K562 (cell line): ENCODE measurements around the gene ECI1. TPM values are rescaled to one million over a fixed set of nuclear protein-coding genes. Genes with fewer than 3 reads are reported as not detected.
A peak's percentile ranks its signal among the peaks of the same experiment; 100 is the strongest.

ENCODE experiments used
- ARID3B ChIP-seq: fragments of 250-450 bp; sonication (Bioruptor Pico); IDR thresholded peaks from 2 replicates; pipeline ENCODE4 v1.4.0; 2020; ENCODE audit warnings: borderline replicate concordance
- ATF3 ChIP-seq, 2 experiments: fragments of 450-650 bp in 1 of 2; sonication (generic) in 1 of 2; formaldehyde crosslinking in 1 of 2; IDR thresholded peaks in 1 of 2; conservative IDR thresholded peaks in 1 of 2; 2 replicates each; pipeline versions ENCODE4 v1.6.1 to v1.8.1; 2016 to 2023; ENCODE audit warnings: mild to moderate bottlenecking in 2 of 2, moderate library complexity in 2 of 2, inconsistent platforms in 1 of 2, missing genetic modification reagents in 1 of 2
- BRCA1 ChIP-seq, 2 experiments: fragments of 450-650 bp in 1 of 2; sonication (generic) in 1 of 2; formaldehyde crosslinking in 1 of 2; IDR thresholded peaks; 2 replicates each; pipeline versions ENCODE4 v1.5.0 to v1.6.1; 2017 to 2020; ENCODE audit warnings: mild to moderate bottlenecking in 1 of 2, missing genetic modification reagents in 1 of 2
- CEBPG ChIP-seq, 3 experiments: fragments of 200-800 bp in 1 of 3; sonication (Bioruptor generic) in 1 of 3; sonication (generic) in 1 of 3; formaldehyde crosslinking in 1 of 3; IDR thresholded peaks in 2 of 3; conservative IDR thresholded peaks in 1 of 3; 2 replicates each; pipeline versions ENCODE4 v1.6.1 to v1.8.0; 2016 to 2022; ENCODE audit warnings: missing compliant biosample characterization in 2 of 3, missing genetic modification characterization in 2 of 3, mild to moderate bottlenecking in 1 of 3, missing genetic modification reagents in 1 of 3
- CHD2 ChIP-seq: IDR thresholded peaks from 2 replicates; pipeline ENCODE4 v1.6.1; 2011; ENCODE audit warnings: low read depth, low read length
- COPS2 ChIP-seq: fragments of 450-650 bp; conservative IDR thresholded peaks from 2 replicates; pipeline ENCODE4 v1.6.1; 2016; ENCODE audit warnings: mild to moderate bottlenecking, moderate library complexity
- CREB3L1 ChIP-seq: fragments of 450-650 bp; IDR thresholded peaks from 2 replicates; pipeline ENCODE4 v1.6.1; 2014; ENCODE audit warnings: low read depth, mild to moderate bottlenecking, moderate library complexity, borderline replicate concordance
- EP300 ChIP-seq: IDR thresholded peaks from 2 replicates; pipeline ENCODE4 v1.6.1; 2012; ENCODE audit warnings: low read length, improper control_type of control experiment
- FOXJ2 ChIP-seq: fragments of 200-800 bp; sonication (Bioruptor generic); IDR thresholded peaks from 2 replicates; pipeline ENCODE4 v1.6.1; 2016; ENCODE audit warnings: missing genetic modification characterization, missing compliant biosample characterization
- HNRNPLL ChIP-seq: fragments of 200-400 bp; formaldehyde crosslinking; IDR thresholded peaks from 2 replicates; pipeline ENCODE4 v1.6.1; 2017; ENCODE audit warnings: low read length, low read depth, mild to moderate bottlenecking; ENCODE audit not compliant: poor library complexity, severe bottlenecking
- IFI16 ChIP-seq: fragments of 250-450 bp; sonication (Bioruptor Pico); IDR thresholded peaks from 2 replicates; pipeline ENCODE4 v2.1.2; 2022; ENCODE audit warnings: mild to moderate bottlenecking, inconsistent platforms
- KDM2B ChIP-seq: fragments of 250-450 bp; sonication (Bioruptor Pico); IDR thresholded peaks from 2 replicates; pipeline ENCODE4 v1.8.0; 2021; ENCODE audit warnings: mild to moderate bottlenecking, moderate library complexity
- KDM5B ChIP-seq: fragments of 200-600 bp; sonication (generic); IDR thresholded peaks from 2 replicates; pipeline ENCODE4 v1.6.1; 2012; ENCODE audit warnings: low read depth, mild to moderate bottlenecking, moderate library complexity, low read length, control low read depth, inconsistent platforms; ENCODE audit not compliant: insufficient replicate concordance
- NONO ChIP-seq, 2 experiments: fragments of 200-400 bp in 1 of 2; fragments of 450-650 bp in 1 of 2; formaldehyde crosslinking in 1 of 2; IDR thresholded peaks; 2 replicates each; pipeline ENCODE4 v1.6.1; 2017; ENCODE audit warnings: low read depth in 2 of 2, mild to moderate bottlenecking in 2 of 2, moderate library complexity in 2 of 2, low read length in 1 of 2
- NRF1 ChIP-seq, 2 experiments: fragments of 450-650 bp; IDR thresholded peaks in 1 of 2; conservative IDR thresholded peaks in 1 of 2; 2 replicates each; pipeline ENCODE4 v1.6.1; 2014; ENCODE audit warnings: mild to moderate bottlenecking in 2 of 2
- RBBP5 ChIP-seq: fragments of 200-600 bp; sonication (generic); IDR thresholded peaks from 2 replicates; pipeline ENCODE4 v1.6.1; 2012; ENCODE audit warnings: borderline replicate concordance, mild to moderate bottlenecking, low read length, control low read depth, inconsistent platforms; ENCODE audit not compliant: insufficient read depth, poor library complexity, severe bottlenecking
- RBM39 ChIP-seq: fragments of 200-400 bp; formaldehyde crosslinking; optimal IDR thresholded peaks from 2 replicates; pipeline ENCODE3; 2018; ENCODE audit warnings: low read depth, low read length
- STAG1 ChIP-seq: sonication (generic); formaldehyde crosslinking; IDR thresholded peaks from 2 replicates; pipeline ENCODE4 v1.5.0; 2020; ENCODE audit warnings: missing genetic modification reagents, borderline replicate concordance
- TAF1 ChIP-seq: IDR thresholded peaks from 2 replicates; pipeline ENCODE4 v1.6.1; 2011; ENCODE audit warnings: mild to moderate bottlenecking, low read length, moderate library complexity; ENCODE audit not compliant: insufficient read depth, control insufficient read depth, severe bottlenecking; ENCODE audit errors: extremely low read depth
- TAF15 ChIP-seq: fragments of 200-400 bp; formaldehyde crosslinking; IDR thresholded peaks from 2 replicates; pipeline ENCODE4 v1.6.1; 2017; ENCODE audit warnings: mild to moderate bottlenecking, low read depth, low read length, moderate library complexity
- ZBTB17 ChIP-seq: fragments of 450-650 bp; formaldehyde crosslinking; IDR thresholded peaks from 2 replicates; pipeline ENCODE4 v1.4.0; 2020; ENCODE audit warnings: mild to moderate bottlenecking
- ZNF76 ChIP-seq: fragments of 250-450 bp; sonication (Bioruptor Pico); IDR thresholded peaks from 2 replicates; pipeline ENCODE4 v1.4.0; 2020; ENCODE audit warnings: mild to moderate bottlenecking, moderate library complexity, borderline replicate concordance
- polyA plus RNA-seq, 8 experiments: library from polyadenylated mRNA; depleted of rRNA in 4 of 8; stranded (reverse) in 5 of 8; unstranded in 3 of 8; fragments of >200 nt; fragmentation: Nextera tagmentation in 2 of 8; fragmentation: Illumina TruSeq in 1 of 8; extraction: Ambion mirVana in 2 of 8; extraction: Trizol in 1 of 8; gene quantifications; 2 replicates each; pipeline versions ENCODE4 v1.2.1 to v1.2.3, GENCODE V29; 2011 to 2014; ENCODE audit warnings: inconsistent platforms in 1 of 8, missing spikeins in 1 of 8
- total RNA-seq, 7 experiments: library from RNA; depleted of rRNA in 6 of 7; stranded (reverse); fragments of >200 nt in 6 of 7; fragmentation: Illumina TruSeq in 2 of 7; extraction: Trizol in 2 of 7; gene quantifications; 2 replicates each; pipeline versions ENCODE4 v1.2.1 to v1.2.3, GENCODE V29; 2011 to 2021; ENCODE audit warnings: low replicate concordance in 1 of 7

The ECI1 gene
- total and polyA plus RNA-seq, 9 of the 15 experiments (the other 6 are each of a cell fraction or from before 2014, with no cell fraction given): 4.7 to 189 (median 54.0) TPM

- TF ChIP-seq ARID3B (CRISPR knock-in tag): no peak
- no peak for TF ChIP-seq COPS2
- TF ChIP-seq HNRNPLL: peak; percentile 68
- TF ChIP-seq IFI16 (CRISPR knock-in tag): no peak
- TF ChIP-seq FOXJ2: peak; percentile 80; the same call in 1 of the 2 replicates
- TF ChIP-seq CREB3L1: peak; percentile 31; the same call in 1 of the 2 replicates
- TF ChIP-seq ATF3 (IDR thresholded peaks at IDR 0.05): peak; percentile 71
- TF ChIP-seq ATF3 (CRISPR knock-in tag; conservative IDR thresholded peaks at IDR 0.05): no peak
- no peak for TF ChIP-seq STAG1 (CRISPR knock-in tag)
- TF ChIP-seq TAF1: peak; percentile 87
- TF ChIP-seq TAF15: no peak
- TF ChIP-seq ZBTB17: peak; percentile 12; the same call in 1 of the 2 replicates
- TF ChIP-seq RBM39: no peak
- TF ChIP-seq EP300: 0 out of 2 replicates have a peak, but pooled peaks have one; percentile 6
- TF ChIP-seq KDM5B: peak; percentile 92
- peak; percentile 61; the same call in 1 of the 2 replicates for TF ChIP-seq KDM2B (CRISPR knock-in tag)
- TF ChIP-seq CEBPG (CRISPR knock-in tag; IDR thresholded peaks at IDR 0.05): peak; percentile 98
- TF ChIP-seq CEBPG (tag; conservative IDR thresholded peaks at IDR 0.05 in 1 of 2, IDR thresholded peaks at IDR 0.05 in 1 of 2): peak; percentile 93 to 95
- TF ChIP-seq CHD2: peak; percentile 82
- TF ChIP-seq NRF1 (conservative IDR thresholded peaks at IDR 0.05 in 1 of 2, IDR thresholded peaks at IDR 0.05 in 1 of 2): peak; percentile 78 to 81
- TF ChIP-seq BRCA1 (IDR thresholded peaks at IDR 0.05): no peak
- TF ChIP-seq BRCA1 (CRISPR knock-in tag; IDR thresholded peaks at IDR 0.05): no peak
- TF ChIP-seq RBBP5: peak; percentile 85
- no peak for TF ChIP-seq ZNF76 (CRISPR knock-in tag)
- TF ChIP-seq NONO (IDR thresholded peaks at IDR 0.05; ENCODE audit: low read depth in 2 of 2, low read length in 1 of 2): peak in 1 of 2 experiments; percentile 93; a peak in 2 of 4 replicates
These were observed 28.0 kb downstream of the ECI1 start, which contains the start of gene E4F1 (continued) for GRCh38 chr16:2223221-2223941.
